Body of pancreas (tissue), 4 donors: ENCODE results near the gene COL9A1. TPM values are rescaled to one million over a fixed set of nuclear protein-coding genes. Genes with fewer than 3 reads are reported as not detected.

ENCODE experiments used
- ATAC-seq: fragments of 150-250 bp; one replicate; pipeline ENCODE4 v1.9.1; 2016
- DNase-seq, 4 donors: peaks; one replicate each; pipeline ENCODE4 v3.0.0-alpha.2; 2019
- H3K27ac ChIP-seq, 4 donors: fragments of 200-600 bp; sonication (generic); 1 replicate in 3 of 4; 2 replicates in 1 of 4; pipeline versions ENCODE4 v1.5.1 to v1.6.1; 2016 to 2019; ENCODE audit warnings: mild to moderate bottlenecking in 1 of 4, mixed read lengths in 1 of 4, moderate library complexity in 1 of 4
- H3K27me3 ChIP-seq, 2 donors: fragments of 200-600 bp; sonication (generic); one replicate each; pipeline ENCODE4 v1.6.0; 2016; ENCODE audit warnings: mild to moderate bottlenecking in 1 of 2
- H3K36me3 ChIP-seq, 2 donors: fragments of 200-600 bp; sonication (generic); replicated peaks in 1 of 2; 2 replicates each; pipeline ENCODE4 v1.5.1; 2016; ENCODE audit warnings: low read depth in 2 of 2; ENCODE audit not compliant: insufficient read depth in 1 of 2
- H3K4me1 ChIP-seq: fragments of 200-600 bp; sonication (generic); one replicate; pipeline ENCODE4 v1.6.0; 2016
- H3K4me3 ChIP-seq, 2 donors: fragments of 200-600 bp; sonication (generic); 1 replicate in 1 of 2; 2 replicates in 1 of 2; pipeline ENCODE4 v1.5.1; 2016 to 2019
- H3K9me3 ChIP-seq, 3 donors: fragments of 200-600 bp; sonication (generic); 1 replicate in 2 of 3; 2 replicates in 1 of 3; pipeline ENCODE4 v1.5.1; 2016
- POLR2A ChIP-seq, 3 donors: fragments of 450-650 bp; IDR thresholded peaks; one replicate each; pipeline ENCODE4 v1.6.1; 2016; ENCODE audit warnings: antibody characterized with exemption in 3 of 3, mild to moderate bottlenecking in 2 of 3
- whole genome bisulfite sequencing, 2 donors: methylation state at CpG; one replicate each; pipeline ENCODE4 v1.1.5; 2017; 5-methylcytosine and 5-hydroxymethylcytosine counted together
- intact Hi-C: fragments of 100-400 bp; cut with DNase I; formaldehyde crosslinking; loops from one replicate; pipeline ENCODE4 v1.15.1; 2023
- total RNA-seq, 2 donors: library from RNA; depleted of rRNA; stranded (reverse); fragments of >200 nt; gene quantifications; one replicate each; pipeline ENCODE4 v1.1.0, GENCODE V29; 2016
- TF ChIP-seq, protein P1 (sequence below), 7 experiments: fragments of 450-650 bp in 4 of 7; fragments of 200-600 bp in 3 of 7; sonication (generic) in 3 of 7; IDR thresholded peaks; one replicate each; pipeline ENCODE4 v1.5.1; 2016 to 2019; ENCODE audit warnings: antibody characterized with exemption in 7 of 7

The COL9A1 gene
- total RNA-seq, 2 donors from 2014 or later, result 0.26 TPM; not detected in 1

DNA sequence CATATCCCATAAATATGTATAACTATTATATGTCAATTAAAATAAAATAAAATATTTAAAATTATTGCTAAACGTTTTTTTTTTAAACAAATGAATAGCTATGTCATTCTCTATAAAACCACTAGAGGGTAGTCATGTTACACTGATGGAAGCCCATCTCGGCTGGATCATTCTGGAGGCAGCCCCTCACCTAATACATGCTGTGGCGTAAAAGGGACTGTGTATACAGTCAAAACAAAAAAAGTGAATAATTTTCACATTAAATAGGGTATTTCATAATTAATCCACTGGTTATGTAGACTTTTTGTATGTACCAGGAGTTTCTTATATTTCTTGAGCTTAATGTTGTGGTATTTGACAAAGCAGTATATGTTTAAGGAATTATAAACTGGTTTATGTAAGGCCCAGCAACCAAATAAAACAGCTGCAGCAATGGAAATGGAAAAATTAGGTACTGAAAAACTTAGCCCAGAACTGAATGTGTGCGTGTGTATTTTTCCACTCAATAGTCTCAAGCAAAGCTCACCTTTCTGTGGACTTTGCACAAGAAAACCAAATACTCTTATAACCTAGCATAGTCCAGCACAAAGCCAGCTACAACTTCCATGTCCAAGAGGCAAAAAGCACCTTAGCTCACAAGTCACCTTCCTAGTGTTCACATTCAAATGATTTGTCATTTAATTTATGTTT is 81.7 kb downstream of the COL9A1 start:
- Histone ChIP-seq H3K27ac (peak overlapping the region in 2 of 4 donors; percentile 36 to 46), H3K4me3 (no peak overlapping the region), H3K36me3 (no peaks in the 10 kb centered on the region), H3K4me1 (peaks cover 14% of the 10 kb centered on the region), H3K27me3 (no peaks in the 10 kb centered on the region), H3K9me3 (no peaks in the 10 kb centered on the region)
- WGBS, 2 donors, result 6 to 7% methylated on average over 4 of the region's 4 CpGs
- peak; percentile 88 for ATAC-seq
- DNase-seq, result peak; percentile 22 to 57 (median 41)
- intact Hi-C loops, result no loop called here
- no peak for TF ChIP-seq POLR2A (IDR thresholded peaks at IDR 0.05)
- TF ChIP-seq, protein P1, sequence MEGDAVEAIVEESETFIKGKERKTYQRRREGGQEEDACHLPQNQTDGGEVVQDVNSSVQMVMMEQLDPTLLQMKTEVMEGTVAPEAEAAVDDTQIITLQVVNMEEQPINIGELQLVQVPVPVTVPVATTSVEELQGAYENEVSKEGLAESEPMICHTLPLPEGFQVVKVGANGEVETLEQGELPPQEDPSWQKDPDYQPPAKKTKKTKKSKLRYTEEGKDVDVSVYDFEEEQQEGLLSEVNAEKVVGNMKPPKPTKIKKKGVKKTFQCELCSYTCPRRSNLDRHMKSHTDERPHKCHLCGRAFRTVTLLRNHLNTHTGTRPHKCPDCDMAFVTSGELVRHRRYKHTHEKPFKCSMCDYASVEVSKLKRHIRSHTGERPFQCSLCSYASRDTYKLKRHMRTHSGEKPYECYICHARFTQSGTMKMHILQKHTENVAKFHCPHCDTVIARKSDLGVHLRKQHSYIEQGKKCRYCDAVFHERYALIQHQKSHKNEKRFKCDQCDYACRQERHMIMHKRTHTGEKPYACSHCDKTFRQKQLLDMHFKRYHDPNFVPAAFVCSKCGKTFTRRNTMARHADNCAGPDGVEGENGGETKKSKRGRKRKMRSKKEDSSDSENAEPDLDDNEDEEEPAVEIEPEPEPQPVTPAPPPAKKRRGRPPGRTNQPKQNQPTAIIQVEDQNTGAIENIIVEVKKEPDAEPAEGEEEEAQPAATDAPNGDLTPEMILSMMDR (IDR thresholded peaks at IDR 0.05), result peak; percentile 35 to 95 (median 72)

- ATAC-seq (no peak), DNase-seq (no peak)
- intact Hi-C loops, result no loop called here
- Histone ChIP-seq H3K4me3 (no peak overlapping the region), H3K27me3 (no peaks in the 10 kb centered on the region), H3K9me3 (no peaks in the 10 kb centered on the region), H3K4me1 (peaks cover 14% of the 10 kb centered on the region), H3K27ac (no peak overlapping the region), H3K36me3 (no peaks in the 10 kb centered on the region)
- WGBS, 2 donors, result 55 to 69% methylated on average over 1 of the region's 1 CpG
- TF ChIP-seq, protein P1 (IDR thresholded peaks at IDR 0.05), result no peak
- TF ChIP-seq POLR2A (IDR thresholded peaks at IDR 0.05), result no peak
These were observed 82.8 kb downstream of the COL9A1 start for GRCh38 chr6:70219943-70220613.

- no peak for ATAC-seq
- intact Hi-C loops, result no loop called here
- WGBS, 2 donors, result 65 to 68% methylated on average over 7 to 8 of the region's 8 CpGs
These were observed 86.1 kb downstream of the COL9A1 start for GRCh38 chr6:70216767-70217166.

GRCh38 chr6:70215460-70216108 is 87.3 kb downstream of the COL9A1 start:
- DNase-seq (no peak), ATAC-seq (no peak)
- intact Hi-C loops, result no loop called here
- WGBS, 2 donors, result 83 to 91% methylated on average over 4 of the region's 4 CpGs
- Histone ChIP-seq H3K36me3 (no peaks in the 10 kb centered on the region), H3K27ac (no peak overlapping the region), H3K9me3 (no peaks in the 10 kb centered on the region), H3K4me3 (no peak overlapping the region), H3K4me1 (no peaks in the 10 kb centered on the region), H3K27me3 (no peaks in the 10 kb centered on the region)
- TF ChIP-seq POLR2A (IDR thresholded peaks at IDR 0.05), result no peak
- TF ChIP-seq, protein P1 (IDR thresholded peaks at IDR 0.05), result no peak

More at GRCh38 chr6:70216767-70217166, 86.1 kb downstream of the COL9A1 start:
- TF ChIP-seq POLR2A (IDR thresholded peaks at IDR 0.05), result no peak
- TF ChIP-seq, protein P1 (IDR thresholded peaks at IDR 0.05), result no peak
- no peak for DNase-seq
- peaks cover 7% of the 10 kb centered on the region for H3K4me1 ChIP-seq
- no peaks in the 10 kb centered on the region for H3K9me3 ChIP-seq
- H3K36me3 ChIP-seq, result no peaks in the 10 kb centered on the region
- H3K27me3 ChIP-seq, result no peaks in the 10 kb centered on the region
- no peak overlapping the region for H3K27ac ChIP-seq
- H3K4me3 ChIP-seq, result no peak overlapping the region
